HepG2 (cell line): Measurements from ENCODE around the gene A3GALT2. TPM values are rescaled to one million over a fixed set of nuclear protein-coding genes. Genes with fewer than 3 reads are reported as not detected.

Source experiments
- EP300 ChIP-seq, 3 experiments: sonication (generic) in 1 of 3; formaldehyde crosslinking in 1 of 3; IDR thresholded peaks; 2 replicates each; pipeline versions ENCODE4 v1.5.1 to v1.6.1; 2011 to 2020; ENCODE audit warnings: low read depth in 2 of 3, low read length in 2 of 3, borderline replicate concordance in 1 of 3, improper control_type of control experiment in 1 of 3, mild to moderate bottlenecking in 1 of 3, missing genetic modification reagents in 1 of 3, moderate library complexity in 1 of 3
- GATAD1 ChIP-seq: IDR thresholded peaks from 2 replicates; pipeline ENCODE4 v1.6.1; 2016; ENCODE audit warnings: missing genetic modification reagents, missing compliant biosample characterization
- HHEX ChIP-seq: IDR thresholded peaks from 2 replicates; pipeline ENCODE4 v1.6.1; 2016; ENCODE audit warnings: control low read depth
- MEIS1 ChIP-seq: sonication (generic); formaldehyde crosslinking; IDR thresholded peaks from 2 replicates; pipeline ENCODE4 v1.9.0; 2021; ENCODE audit warnings: mild to moderate bottlenecking, missing genetic modification reagents, moderate library complexity, borderline replicate concordance
- MIXL1 ChIP-seq: IDR thresholded peaks from 2 replicates; pipeline ENCODE4 v1.6.1; 2016
- NCOR1 ChIP-seq: fragments of 200-600 bp; sonication (generic); IDR thresholded peaks from 2 replicates; pipeline ENCODE4 v1.7.0; 2017; ENCODE audit warnings: antibody characterized with exemption, low read length, borderline replicate concordance
- NFIC ChIP-seq: IDR thresholded peaks from 2 replicates; pipeline ENCODE4 v1.6.1; 2012; ENCODE audit warnings: mild to moderate bottlenecking, low read length, inconsistent platforms
- NKX3-1 ChIP-seq: sonication (generic); formaldehyde crosslinking; IDR thresholded peaks from 2 replicates; pipeline ENCODE4 v1.5.0; 2020; ENCODE audit warnings: missing genetic modification reagents
- RFXANK ChIP-seq: IDR thresholded peaks from 2 replicates; pipeline ENCODE4 v1.6.1; 2016
- SALL1 ChIP-seq: sonication (generic); formaldehyde crosslinking; IDR thresholded peaks from 2 replicates; pipeline ENCODE4 v1.8.0; 2022; ENCODE audit warnings: mild to moderate bottlenecking, missing genetic modification reagents
- SAP130 ChIP-seq: IDR thresholded peaks from 2 replicates; pipeline ENCODE4 v1.6.1; 2016; ENCODE audit warnings: low read depth
- SMARCC2 ChIP-seq: fragments of 450-650 bp; IDR thresholded peaks from 2 replicates; pipeline ENCODE4 v1.6.1; 2017; ENCODE audit warnings: antibody characterized with exemption, mild to moderate bottlenecking
- THYN1 ChIP-seq: sonication (generic); formaldehyde crosslinking; IDR thresholded peaks from 2 replicates; pipeline ENCODE4 v1.8.1; 2023; ENCODE audit warnings: low read depth, mild to moderate bottlenecking, moderate library complexity, missing genetic modification reagents, borderline replicate concordance
- ZBTB7B ChIP-seq: sonication (generic); formaldehyde crosslinking; IDR thresholded peaks from 2 replicates; pipeline ENCODE4 v1.4.0; 2020; ENCODE audit warnings: missing genetic modification reagents
- ZNF441 ChIP-seq: sonication (generic); formaldehyde crosslinking; IDR thresholded peaks from 2 replicates; pipeline ENCODE4 v1.7.0; 2021; ENCODE audit warnings: missing genetic modification reagents, borderline replicate concordance
- ZNF816 ChIP-seq: sonication (generic); formaldehyde crosslinking; IDR thresholded peaks from 2 replicates; pipeline ENCODE4 v1.8.0; 2022; ENCODE audit warnings: missing genetic modification reagents, mild to moderate bottlenecking, borderline replicate concordance
- ZNF883 ChIP-seq: sonication (generic); formaldehyde crosslinking; IDR thresholded peaks from 2 replicates; pipeline ENCODE4 v1.5.1; 2020; ENCODE audit warnings: mild to moderate bottlenecking, missing genetic modification reagents; ENCODE audit errors: not compliant biosample characterization
- ZSCAN22 ChIP-seq: sonication (generic); formaldehyde crosslinking; IDR thresholded peaks from 2 replicates; pipeline ENCODE4 v1.4.0; 2020; ENCODE audit warnings: mild to moderate bottlenecking, missing genetic modification reagents
- polyA plus RNA-seq, 8 experiments: library from polyadenylated mRNA; depleted of rRNA in 3 of 8; stranded (reverse) in 7 of 8; unstranded in 1 of 8; fragments of >200 nt; fragmentation: Illumina TruSeq in 4 of 8; extraction: Trizol in 4 of 8; gene quantifications; 2 replicates each; pipeline versions ENCODE4 v1.2.1 to v1.2.3, GENCODE V29; 2011 to 2016; ENCODE audit warnings: low read depth in 4 of 8, missing spikeins in 1 of 8, mixed read lengths in 1 of 8; ENCODE audit not compliant: insufficient read depth in 1 of 8
- total RNA-seq, 5 experiments: library from RNA; depleted of rRNA; stranded (reverse); fragments of >200 nt; fragmentation: Illumina TruSeq; extraction: Trizol; gene quantifications; 2 replicates each; pipeline ENCODE4 v1.2.3, GENCODE V29; 2016; ENCODE audit warnings: low read depth in 1 of 5
- TF ChIP-seq, protein P1 (sequence below): IDR thresholded peaks from 2 replicates; pipeline ENCODE4 v1.6.1; 2016; ENCODE audit warnings: missing compliant biosample characterization, missing genetic modification reagents, borderline replicate concordance
- TF ChIP-seq, protein P2 (sequence below): sonication (generic); formaldehyde crosslinking; IDR thresholded peaks from 2 replicates; pipeline ENCODE4 v1.4.0; 2020; ENCODE audit warnings: missing genetic modification reagents
- TF ChIP-seq, protein P3 (sequence below): IDR thresholded peaks from 2 replicates; pipeline ENCODE4 v1.6.1; 2012; ENCODE audit warnings: inconsistent platforms
- TF ChIP-seq, protein P4 (sequence below): sonication (generic); formaldehyde crosslinking; IDR thresholded peaks from 2 replicates; pipeline ENCODE4 v1.4.0; 2020; ENCODE audit warnings: mild to moderate bottlenecking, missing genetic modification reagents, borderline replicate concordance

The A3GALT2 gene
- total and polyA plus RNA-seq, 2 of the 13 experiments (the other 11 are each of a cell fraction or from before 2014, with no cell fraction given) = not detected

DNA sequence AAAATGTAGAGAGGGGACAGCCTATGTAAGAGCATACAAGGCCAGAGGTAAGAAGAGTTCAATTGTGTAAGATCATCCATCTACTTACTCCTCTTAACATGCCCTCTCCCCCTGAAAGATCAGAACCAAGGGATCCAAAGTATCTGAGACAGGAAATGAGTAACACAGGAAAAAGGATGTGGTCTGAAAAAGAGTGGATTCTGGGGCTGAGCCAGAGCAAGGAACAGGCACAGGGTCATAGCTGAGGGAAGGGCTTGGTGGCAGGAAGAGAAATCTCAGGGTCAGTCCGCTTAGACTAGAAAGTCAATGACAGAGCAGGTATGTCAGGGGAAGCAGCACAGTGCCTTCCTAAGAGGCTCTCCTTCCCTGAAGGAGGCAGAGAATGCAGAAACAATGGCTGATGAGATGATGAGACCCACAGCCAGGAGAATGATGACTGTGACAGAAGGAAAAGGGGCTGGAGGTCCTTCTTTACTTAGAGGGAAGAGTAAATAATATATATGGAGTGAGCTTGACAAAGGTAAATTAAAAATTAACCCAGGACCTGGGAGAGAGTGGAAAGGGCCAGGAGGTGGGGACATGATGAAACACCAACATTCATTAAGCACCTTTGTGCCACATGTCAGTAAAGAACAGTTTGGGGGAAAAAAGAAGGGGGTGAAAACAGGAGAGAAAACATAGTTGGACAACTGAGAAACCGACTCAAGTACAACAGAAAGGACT lies 26.2 kb upstream of the A3GALT2 start (continued):
- TF ChIP-seq NFIC (peak; percentile 36; the same call in 1 of the 2 replicates), MEIS1 (CRISPR knock-in tag) (peak; percentile 45), NCOR1 (peak; percentile 45; the same call in 1 of the 2 replicates), THYN1 (no peak), SAP130 (CRISPR knock-in tag) (peak; percentile 74), ZNF816 (CRISPR knock-in tag) (peak; percentile 75), ZBTB7B (peak; percentile 39; the same call in 1 of the 2 replicates), MIXL1 (CRISPR knock-in tag) (peak; percentile 32; the same call in 1 of the 2 replicates), ZNF883 (no peak), RFXANK (CRISPR knock-in tag) (no peak), GATAD1 (CRISPR knock-in tag) (peak; percentile 42; the same call in 1 of the 2 replicates), ZNF441 (no peak; the same call in 1 of the 2 replicates), NKX3-1 (CRISPR knock-in tag) (no peak; the same call in 1 of the 2 replicates), EP300 (IDR thresholded peaks at IDR 0.05; ENCODE audit: low read depth in 2 of 2, low read length in 2 of 2) (peak in 1 of 2 experiments; percentile 65; a peak in 2 of 4 replicates), EP300 (CRISPR knock-in tag; IDR thresholded peaks at IDR 0.05; ENCODE audit: borderline replicate concordance) (peak; percentile 66; the same call in 1 of the 2 replicates), SMARCC2 (no peak), SALL1 (CRISPR knock-in tag) (peak; percentile 60), HHEX (CRISPR knock-in tag) (0 out of 2 replicates have a peak, but pooled peaks have one; percentile 6), ZSCAN22 (CRISPR knock-in tag) (no peak)
- TF ChIP-seq, protein P1, sequence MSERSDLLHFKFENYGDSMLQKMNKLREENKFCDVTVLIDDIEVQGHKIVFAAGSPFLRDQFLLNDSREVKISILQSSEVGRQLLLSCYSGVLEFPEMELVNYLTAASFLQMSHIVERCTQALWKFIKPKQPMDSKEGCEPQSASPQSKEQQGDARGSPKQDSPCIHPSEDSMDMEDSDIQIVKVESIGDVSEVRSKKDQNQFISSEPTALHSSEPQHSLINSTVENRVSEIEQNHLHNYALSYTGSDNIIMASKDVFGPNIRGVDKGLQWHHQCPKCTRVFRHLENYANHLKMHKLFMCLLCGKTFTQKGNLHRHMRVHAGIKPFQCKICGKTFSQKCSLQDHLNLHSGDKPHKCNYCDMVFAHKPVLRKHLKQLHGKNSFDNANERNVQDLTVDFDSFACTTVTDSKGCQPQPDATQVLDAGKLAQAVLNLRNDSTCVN (CRISPR knock-in tag) = 0 out of 2 replicates have a peak, but pooled peaks have one; percentile 22
- TF ChIP-seq, protein P2, sequence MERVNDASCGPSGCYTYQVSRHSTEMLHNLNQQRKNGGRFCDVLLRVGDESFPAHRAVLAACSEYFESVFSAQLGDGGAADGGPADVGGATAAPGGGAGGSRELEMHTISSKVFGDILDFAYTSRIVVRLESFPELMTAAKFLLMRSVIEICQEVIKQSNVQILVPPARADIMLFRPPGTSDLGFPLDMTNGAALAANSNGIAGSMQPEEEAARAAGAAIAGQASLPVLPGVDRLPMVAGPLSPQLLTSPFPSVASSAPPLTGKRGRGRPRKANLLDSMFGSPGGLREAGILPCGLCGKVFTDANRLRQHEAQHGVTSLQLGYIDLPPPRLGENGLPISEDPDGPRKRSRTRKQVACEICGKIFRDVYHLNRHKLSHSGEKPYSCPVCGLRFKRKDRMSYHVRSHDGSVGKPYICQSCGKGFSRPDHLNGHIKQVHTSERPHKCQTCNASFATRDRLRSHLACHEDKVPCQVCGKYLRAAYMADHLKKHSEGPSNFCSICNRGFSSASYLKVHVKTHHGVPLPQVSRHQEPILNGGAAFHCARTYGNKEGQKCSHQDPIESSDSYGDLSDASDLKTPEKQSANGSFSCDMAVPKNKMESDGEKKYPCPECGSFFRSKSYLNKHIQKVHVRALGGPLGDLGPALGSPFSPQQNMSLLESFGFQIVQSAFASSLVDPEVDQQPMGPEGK = peak; percentile 27
- TF ChIP-seq, protein P3, sequence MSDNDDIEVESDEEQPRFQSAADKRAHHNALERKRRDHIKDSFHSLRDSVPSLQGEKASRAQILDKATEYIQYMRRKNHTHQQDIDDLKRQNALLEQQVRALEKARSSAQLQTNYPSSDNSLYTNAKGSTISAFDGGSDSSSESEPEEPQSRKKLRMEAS = peak; percentile 60
- TF ChIP-seq, protein P4, sequence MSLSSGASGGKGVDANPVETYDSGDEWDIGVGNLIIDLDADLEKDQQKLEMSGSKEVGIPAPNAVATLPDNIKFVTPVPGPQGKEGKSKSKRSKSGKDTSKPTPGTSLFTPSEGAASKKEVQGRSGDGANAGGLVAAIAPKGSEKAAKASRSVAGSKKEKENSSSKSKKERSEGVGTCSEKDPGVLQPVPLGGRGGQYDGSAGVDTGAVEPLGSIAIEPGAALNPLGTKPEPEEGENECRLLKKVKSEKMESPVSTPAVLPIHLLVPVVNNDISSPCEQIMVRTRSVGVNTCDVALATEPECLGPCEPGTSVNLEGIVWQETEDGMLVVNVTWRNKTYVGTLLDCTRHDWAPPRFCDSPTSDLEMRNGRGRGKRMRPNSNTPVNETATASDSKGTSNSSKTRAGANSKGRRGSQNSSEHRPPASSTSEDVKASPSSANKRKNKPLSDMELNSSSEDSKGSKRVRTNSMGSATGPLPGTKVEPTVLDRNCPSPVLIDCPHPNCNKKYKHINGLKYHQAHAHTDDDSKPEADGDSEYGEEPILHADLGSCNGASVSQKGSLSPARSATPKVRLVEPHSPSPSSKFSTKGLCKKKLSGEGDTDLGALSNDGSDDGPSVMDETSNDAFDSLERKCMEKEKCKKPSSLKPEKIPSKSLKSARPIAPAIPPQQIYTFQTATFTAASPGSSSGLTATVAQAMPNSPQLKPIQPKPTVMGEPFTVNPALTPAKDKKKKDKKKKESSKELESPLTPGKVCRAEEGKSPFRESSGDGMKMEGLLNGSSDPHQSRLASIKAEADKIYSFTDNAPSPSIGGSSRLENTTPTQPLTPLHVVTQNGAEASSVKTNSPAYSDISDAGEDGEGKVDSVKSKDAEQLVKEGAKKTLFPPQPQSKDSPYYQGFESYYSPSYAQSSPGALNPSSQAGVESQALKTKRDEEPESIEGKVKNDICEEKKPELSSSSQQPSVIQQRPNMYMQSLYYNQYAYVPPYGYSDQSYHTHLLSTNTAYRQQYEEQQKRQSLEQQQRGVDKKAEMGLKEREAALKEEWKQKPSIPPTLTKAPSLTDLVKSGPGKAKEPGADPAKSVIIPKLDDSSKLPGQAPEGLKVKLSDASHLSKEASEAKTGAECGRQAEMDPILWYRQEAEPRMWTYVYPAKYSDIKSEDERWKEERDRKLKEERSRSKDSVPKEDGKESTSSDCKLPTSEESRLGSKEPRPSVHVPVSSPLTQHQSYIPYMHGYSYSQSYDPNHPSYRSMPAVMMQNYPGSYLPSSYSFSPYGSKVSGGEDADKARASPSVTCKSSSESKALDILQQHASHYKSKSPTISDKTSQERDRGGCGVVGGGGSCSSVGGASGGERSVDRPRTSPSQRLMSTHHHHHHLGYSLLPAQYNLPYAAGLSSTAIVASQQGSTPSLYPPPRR = peak; percentile 57; the same call in 1 of the 2 replicates
